SU-DHL-6 (cell line): ENCODE measurements around the gene ANKRD33B.

ENCODE experiments used
- EZH2phosphoT487 ChIP-seq: fragments of 200-600 bp; sonication (generic), shearing (Covaris generic); conservative IDR thresholded peaks from 2 replicates; pipeline ENCODE4 v1.6.1; 2018; ENCODE audit warnings: mild to moderate bottlenecking, antibody characterized with exemption, low read length, moderate library complexity, mixed read lengths
- TF ChIP-seq, protein P1 (sequence below): fragments of 200-600 bp; sonication (generic); IDR thresholded peaks from one replicate; pipeline ENCODE4 v1.5.1; 2017; ENCODE audit warnings: antibody characterized with exemption, mild to moderate bottlenecking, low read length, moderate library complexity; ENCODE audit not compliant: insufficient read depth, poor library complexity, severe bottlenecking

DNA sequence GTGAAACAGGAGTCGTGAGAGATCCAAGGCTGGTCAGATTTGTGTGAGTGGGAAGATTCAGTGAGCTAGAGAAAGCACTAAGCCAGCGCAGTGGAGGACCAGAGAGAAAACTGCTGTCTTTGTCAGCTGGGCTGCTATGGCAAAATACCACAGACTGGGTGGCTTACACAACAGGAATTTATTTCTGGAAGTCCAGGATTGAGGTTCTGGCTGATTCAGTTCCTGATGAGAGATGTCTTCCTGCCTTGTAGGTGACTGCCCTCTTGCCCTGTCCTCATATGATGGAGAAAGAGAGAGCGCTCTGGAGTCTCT lies 24.2 kb upstream of the ANKRD33B start:
- TF ChIP-seq, protein P1, sequence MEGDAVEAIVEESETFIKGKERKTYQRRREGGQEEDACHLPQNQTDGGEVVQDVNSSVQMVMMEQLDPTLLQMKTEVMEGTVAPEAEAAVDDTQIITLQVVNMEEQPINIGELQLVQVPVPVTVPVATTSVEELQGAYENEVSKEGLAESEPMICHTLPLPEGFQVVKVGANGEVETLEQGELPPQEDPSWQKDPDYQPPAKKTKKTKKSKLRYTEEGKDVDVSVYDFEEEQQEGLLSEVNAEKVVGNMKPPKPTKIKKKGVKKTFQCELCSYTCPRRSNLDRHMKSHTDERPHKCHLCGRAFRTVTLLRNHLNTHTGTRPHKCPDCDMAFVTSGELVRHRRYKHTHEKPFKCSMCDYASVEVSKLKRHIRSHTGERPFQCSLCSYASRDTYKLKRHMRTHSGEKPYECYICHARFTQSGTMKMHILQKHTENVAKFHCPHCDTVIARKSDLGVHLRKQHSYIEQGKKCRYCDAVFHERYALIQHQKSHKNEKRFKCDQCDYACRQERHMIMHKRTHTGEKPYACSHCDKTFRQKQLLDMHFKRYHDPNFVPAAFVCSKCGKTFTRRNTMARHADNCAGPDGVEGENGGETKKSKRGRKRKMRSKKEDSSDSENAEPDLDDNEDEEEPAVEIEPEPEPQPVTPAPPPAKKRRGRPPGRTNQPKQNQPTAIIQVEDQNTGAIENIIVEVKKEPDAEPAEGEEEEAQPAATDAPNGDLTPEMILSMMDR = no peak
- TF ChIP-seq EZH2phosphoT487 = no peak
